ENCODE data around the gene IQSEC3.

DNA sequence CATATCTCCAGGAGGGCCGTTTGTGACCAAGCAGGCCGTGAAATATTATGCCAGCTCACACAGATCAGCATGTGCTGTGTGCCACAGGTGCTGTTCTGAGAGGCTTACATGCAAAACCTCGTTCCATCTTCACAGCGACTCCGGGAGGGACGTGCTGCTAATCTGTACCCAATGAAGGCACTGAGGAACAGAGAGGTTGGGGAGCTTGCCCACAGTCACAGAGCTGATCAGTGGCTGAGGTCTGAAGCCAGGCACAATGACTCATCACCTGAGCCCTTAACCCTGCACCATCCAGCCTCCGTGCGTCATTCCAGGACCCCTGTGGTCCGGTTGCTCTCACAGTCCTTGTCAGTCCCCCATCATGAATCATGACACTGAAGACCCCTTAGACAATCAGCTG lies 80.7 kb downstream of the IQSEC3 start:
- TF ChIP-seq, protein P1, sequence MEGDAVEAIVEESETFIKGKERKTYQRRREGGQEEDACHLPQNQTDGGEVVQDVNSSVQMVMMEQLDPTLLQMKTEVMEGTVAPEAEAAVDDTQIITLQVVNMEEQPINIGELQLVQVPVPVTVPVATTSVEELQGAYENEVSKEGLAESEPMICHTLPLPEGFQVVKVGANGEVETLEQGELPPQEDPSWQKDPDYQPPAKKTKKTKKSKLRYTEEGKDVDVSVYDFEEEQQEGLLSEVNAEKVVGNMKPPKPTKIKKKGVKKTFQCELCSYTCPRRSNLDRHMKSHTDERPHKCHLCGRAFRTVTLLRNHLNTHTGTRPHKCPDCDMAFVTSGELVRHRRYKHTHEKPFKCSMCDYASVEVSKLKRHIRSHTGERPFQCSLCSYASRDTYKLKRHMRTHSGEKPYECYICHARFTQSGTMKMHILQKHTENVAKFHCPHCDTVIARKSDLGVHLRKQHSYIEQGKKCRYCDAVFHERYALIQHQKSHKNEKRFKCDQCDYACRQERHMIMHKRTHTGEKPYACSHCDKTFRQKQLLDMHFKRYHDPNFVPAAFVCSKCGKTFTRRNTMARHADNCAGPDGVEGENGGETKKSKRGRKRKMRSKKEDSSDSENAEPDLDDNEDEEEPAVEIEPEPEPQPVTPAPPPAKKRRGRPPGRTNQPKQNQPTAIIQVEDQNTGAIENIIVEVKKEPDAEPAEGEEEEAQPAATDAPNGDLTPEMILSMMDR (conservative IDR thresholded peaks at IDR 0.05), result no peak
- TF ChIP-seq ZFX (IDR thresholded peaks at IDR 0.05), result no peak
